ENCODE results near the gene WWOX. TPM values are rescaled to one million over a fixed set of nuclear protein-coding genes. Genes with fewer than 3 reads are reported as not detected.
"Not testable (repeated sequence)": the region's sequence is repeated elsewhere in the genome, so short reads cannot be mapped to it uniquely, and the experiment has no call there.

Gene WWOX
- total RNA-seq, 4 donors from 2014 or later = 21.4 to 55.6 (median 33.2) TPM

DNA sequence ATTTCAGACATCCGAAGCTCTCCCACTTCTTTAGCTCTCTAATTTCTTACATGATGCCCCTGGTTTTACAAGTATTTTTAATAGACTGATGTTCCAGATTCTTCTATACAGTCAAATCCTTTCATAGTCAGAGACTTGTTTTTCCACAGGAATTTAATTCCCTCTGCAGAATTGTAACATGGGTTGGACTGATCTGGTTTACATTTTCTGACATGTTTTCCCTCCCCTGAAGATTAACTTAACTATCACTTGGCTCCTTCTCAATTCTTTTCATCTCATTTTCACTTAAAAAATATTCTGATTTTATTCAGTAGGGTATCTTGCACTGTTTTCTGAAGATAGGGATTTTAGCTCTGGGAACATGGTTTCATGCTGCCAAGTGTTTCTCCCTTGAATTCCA, 1148.9 kb downstream of the WWOX start:
- TF ChIP-seq, protein P1, sequence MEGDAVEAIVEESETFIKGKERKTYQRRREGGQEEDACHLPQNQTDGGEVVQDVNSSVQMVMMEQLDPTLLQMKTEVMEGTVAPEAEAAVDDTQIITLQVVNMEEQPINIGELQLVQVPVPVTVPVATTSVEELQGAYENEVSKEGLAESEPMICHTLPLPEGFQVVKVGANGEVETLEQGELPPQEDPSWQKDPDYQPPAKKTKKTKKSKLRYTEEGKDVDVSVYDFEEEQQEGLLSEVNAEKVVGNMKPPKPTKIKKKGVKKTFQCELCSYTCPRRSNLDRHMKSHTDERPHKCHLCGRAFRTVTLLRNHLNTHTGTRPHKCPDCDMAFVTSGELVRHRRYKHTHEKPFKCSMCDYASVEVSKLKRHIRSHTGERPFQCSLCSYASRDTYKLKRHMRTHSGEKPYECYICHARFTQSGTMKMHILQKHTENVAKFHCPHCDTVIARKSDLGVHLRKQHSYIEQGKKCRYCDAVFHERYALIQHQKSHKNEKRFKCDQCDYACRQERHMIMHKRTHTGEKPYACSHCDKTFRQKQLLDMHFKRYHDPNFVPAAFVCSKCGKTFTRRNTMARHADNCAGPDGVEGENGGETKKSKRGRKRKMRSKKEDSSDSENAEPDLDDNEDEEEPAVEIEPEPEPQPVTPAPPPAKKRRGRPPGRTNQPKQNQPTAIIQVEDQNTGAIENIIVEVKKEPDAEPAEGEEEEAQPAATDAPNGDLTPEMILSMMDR (IDR thresholded peaks at IDR 0.05) = no peak

DNA sequence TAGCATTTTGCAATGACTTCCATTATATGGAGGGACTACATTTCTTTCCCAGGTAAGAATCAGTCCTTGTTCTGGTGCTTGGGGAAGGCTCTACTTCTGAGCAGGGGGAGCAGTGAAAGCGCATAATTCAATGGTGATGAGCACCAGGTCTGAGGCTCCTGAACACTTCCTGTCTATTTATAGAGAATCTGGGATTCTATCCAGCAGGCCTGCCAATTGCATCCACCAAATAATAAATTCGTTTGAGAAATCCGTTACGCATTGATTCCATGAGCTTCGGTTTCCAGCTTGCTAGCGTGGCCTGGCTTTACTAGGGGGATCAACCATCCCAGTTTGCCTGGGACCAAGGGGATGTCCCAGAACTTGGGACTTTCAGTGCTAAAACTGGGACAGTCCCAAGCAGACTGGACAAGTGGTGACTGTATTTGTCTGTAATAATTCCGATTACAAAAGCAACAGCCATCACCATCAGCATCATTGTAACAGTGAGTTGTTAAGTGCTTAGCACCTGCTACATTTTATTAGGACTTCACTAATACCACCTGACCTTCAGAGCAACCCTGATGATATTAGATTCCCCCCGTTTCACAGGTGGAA, 1151.1 kb downstream of the WWOX start:
- DNase-seq (ENCODE audit: low spot score) (no peak), ATAC-seq (ENCODE audit: low FRiP score) (no peak)
- TF ChIP-seq, protein P1 (IDR thresholded peaks at IDR 0.05) = no peak

More for the DNA sequence above, 1148.9 kb downstream of the WWOX start:
- no peak for ATAC-seq (ENCODE audit: low FRiP score)
- no peak for DNase-seq (ENCODE audit: low spot score)

DNA sequence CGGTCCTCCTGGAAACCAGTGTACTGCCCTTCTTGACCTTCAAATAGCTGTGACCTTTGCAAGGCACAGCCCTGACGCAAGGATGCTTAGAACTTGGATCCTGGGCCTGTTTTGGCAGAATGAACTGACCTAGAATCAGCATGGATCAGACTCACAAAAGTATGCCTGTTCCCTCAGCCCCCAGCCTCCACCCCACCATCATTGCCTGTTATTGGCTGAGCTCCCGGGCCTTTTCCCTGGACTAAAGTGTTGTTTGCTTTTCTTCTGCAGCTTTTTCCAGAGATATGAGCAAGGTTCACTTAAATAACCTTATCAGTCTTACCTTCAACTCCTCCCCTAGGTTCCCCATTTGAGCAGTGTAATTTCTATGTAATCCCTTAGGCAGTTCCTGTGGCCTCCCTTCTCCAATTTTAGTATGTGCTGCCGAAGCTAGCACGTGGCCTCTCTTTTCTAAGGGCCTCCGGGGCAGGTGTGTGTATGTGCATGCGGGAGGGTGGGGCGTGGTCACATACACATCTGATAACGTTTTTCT, 1153.7 kb downstream of the WWOX start:
- DNase-seq (ENCODE audit: low spot score) (no peak), ATAC-seq (ENCODE audit: low FRiP score) (peak; percentile 31)
- TF ChIP-seq, protein P1 (IDR thresholded peaks at IDR 0.05) = no peak

DNA sequence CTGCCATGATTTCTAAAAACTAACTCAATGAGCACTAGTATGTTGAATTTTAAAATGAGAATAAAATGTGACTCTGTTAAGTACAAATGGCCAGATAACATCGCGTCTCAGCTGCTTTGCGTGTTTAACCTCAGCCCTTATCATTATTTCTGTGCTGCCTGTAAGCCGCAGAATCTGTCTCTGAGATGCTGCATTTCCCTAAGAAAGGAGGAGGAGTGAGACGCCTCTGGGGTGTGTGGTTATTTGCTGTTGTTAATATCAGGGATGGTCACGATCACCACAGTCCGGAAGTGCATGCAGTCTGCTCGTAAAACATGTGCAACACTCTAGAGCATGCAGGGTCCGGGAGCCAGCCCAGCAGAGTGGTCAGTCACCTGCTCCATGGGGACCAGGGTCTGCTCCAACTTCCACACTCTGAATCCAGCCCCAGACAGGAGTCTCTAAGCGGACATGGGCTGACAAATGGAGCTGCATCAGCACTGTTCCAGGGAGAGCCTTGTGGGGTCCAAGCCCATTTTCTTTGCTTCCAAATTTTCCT, 1158.6 kb downstream of the WWOX start:
- ATAC-seq (ENCODE audit: low FRiP score) (no peak), DNase-seq (ENCODE audit: low spot score) (no peak)
- TF ChIP-seq, protein P1 (IDR thresholded peaks at IDR 0.05) = no peak

DNA sequence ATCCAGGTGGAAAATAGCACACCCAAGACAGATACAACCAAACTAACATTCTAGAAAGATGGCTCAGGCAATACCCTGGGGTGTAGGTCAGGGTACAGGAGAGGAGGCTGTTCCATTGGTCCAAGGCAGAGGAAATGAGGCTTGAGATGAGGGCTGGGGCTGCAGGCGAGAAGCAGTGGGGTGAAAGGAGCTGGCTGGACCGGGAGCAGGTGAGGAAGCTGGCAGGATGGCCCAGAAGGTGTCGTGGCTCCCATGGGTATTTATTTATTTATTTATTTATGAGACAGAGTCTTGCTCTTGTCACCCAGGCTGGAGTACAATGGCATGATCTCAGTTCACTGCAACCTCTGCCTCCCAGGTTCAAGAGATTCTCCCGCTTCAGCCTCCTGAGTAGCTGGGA, 1161.4 kb downstream of the WWOX start:
- not testable (repeated sequence) for ATAC-seq (ENCODE audit: low FRiP score); DNase-seq (ENCODE audit: low spot score)

DNA sequence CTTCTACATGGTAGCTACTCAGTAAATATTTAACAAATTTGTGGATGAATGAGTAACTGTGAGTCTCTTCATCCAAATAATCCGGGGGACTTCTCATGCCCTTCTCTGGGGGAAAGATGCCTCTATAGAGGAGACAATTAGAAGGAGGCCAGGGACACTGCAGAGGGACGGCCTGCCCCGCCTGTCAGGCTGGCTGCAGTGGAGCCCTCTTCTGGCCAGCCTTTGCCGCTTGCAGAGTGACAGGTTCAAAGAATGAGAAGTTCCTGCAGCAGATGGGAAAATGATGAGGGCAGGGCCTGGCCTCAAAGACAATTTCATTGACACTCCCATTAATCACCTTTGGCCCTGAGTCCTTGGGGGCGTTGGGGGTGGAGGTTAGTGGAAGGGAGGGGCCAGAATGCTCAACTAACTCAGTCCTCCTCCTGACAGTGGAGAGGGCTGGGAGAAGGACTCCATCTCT, 1162.1 kb downstream of the WWOX start:
- ATAC-seq (ENCODE audit: low FRiP score) (no peak), DNase-seq (ENCODE audit: low spot score) (no peak)
- TF ChIP-seq, protein P1 (IDR thresholded peaks at IDR 0.05) = no peak

DNA sequence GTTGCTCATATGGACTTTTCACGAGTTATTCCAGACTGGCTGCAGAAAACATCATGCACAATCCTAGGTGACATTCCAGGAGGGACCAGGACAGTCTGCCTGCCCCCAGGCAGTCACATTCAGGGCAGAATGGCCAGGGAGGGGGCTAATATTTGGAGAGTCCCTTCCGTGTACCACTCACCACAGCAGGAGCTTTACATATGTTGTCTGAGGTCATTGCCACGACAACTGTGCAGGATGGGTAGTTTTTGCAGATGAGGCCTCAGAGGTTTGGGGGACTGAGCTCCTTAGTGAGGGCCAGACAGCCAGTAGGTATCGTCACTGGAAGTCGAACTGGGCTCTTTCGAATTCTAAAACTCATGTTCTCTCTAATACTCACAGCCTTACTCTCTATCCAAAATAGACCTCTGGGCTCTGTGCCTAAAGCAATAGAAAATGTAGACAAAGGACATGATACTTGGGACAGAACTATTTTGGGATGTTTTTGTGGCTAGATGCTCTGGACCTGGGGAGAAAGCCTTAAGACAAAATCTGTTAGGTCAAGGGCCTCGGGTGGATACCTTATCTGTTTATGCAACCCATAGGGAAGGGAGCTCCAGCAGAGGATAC, 1162.6 kb downstream of the WWOX start:
- ATAC-seq (ENCODE audit: low FRiP score) = no peak
- DNase-seq (ENCODE audit: low spot score) = no peak
- TF ChIP-seq, protein P1 (IDR thresholded peaks at IDR 0.05) = no peak

Small RNAs within 50 kb of the gene (small RNA-seq; reads per million reads assigned to genes)
- gene AC027279.3 = not detected

Other genes with a start within 250 kb of the WWOX start
- not detected for gene CLEC3A, start 77.1 kb upstream of the WWOX start, total RNA-seq